IMR-90 (cell line): Measurements from ENCODE around the gene CDCA7. TPM values are rescaled to one million over a fixed set of nuclear protein-coding genes. Genes with fewer than 3 reads are reported as not detected.

Experiments
- ATAC-seq: fragments of 200-7000 bp; cut with Tn5 transposase; 2 replicates; pipeline ENCODE4 v1.9.1; 2020; ENCODE audit warnings: low read depth, mild to moderate bottlenecking, moderate library complexity
- BruUV-seq: library from RNA; stranded (reverse); fragments of 400-500 nt; replicated peaks from 2 replicates; lab custom pipeline; 2021; lab: Mats Ljungman, UMichigan
- CTCF ChIA-PET: fragments of 300-600 bp; formaldehyde crosslinking; extraction: SDS; loops from one replicate; lab custom pipeline; 2021; ENCODE audit warnings: antibody characterized with exemption; lab: Yijun Ruan, JAX
- POLR2A ChIA-PET: fragments of 300-600 bp; sonication (Branson Sonifier 250); formaldehyde crosslinking; loops from one replicate; lab custom pipeline; 2022; ENCODE audit warnings: antibody characterized with exemption; ENCODE audit not compliant: unreplicated experiment; lab: Charles Lee
- DNase-seq: peaks from one replicate; pipeline ENCODE4 v3.0.0; 2013
- H2AFZ ChIP-seq: replicated peaks from 2 replicates; pipeline ENCODE3; 2013; ENCODE audit warnings: low read length, mild to moderate bottlenecking; ENCODE audit not compliant: poor library complexity
- H2AK5ac ChIP-seq: 2 replicates; pipeline ENCODE4 v1.6.1; 2013; ENCODE audit warnings: low read depth, low read length, inconsistent platforms
- H2AK9ac ChIP-seq: replicated peaks from 2 replicates; pipeline ENCODE3; 2013; ENCODE audit warnings: mild to moderate bottlenecking, low read depth, low read length, moderate library complexity; ENCODE audit not compliant: poor library complexity
- H2BK120ac ChIP-seq: 2 replicates; pipeline ENCODE4 v1.6.1; 2013; ENCODE audit warnings: low read depth, low read length, inconsistent platforms
- H2BK15ac ChIP-seq: 3 replicates; pipeline ENCODE4 v1.6.1; 2013; ENCODE audit warnings: low read depth, low read length, inconsistent platforms
- H2BK20ac ChIP-seq: 2 replicates; pipeline ENCODE4 v1.6.1; 2013; ENCODE audit warnings: low read depth, mild to moderate bottlenecking, inconsistent platforms, low read length, moderate library complexity
- H2BK5ac ChIP-seq: 2 replicates; pipeline ENCODE4 v1.6.1; 2013; ENCODE audit warnings: mild to moderate bottlenecking, low read depth, low read length, inconsistent platforms; ENCODE audit not compliant: poor library complexity, severe bottlenecking
- H3K14ac ChIP-seq: replicated peaks from 2 replicates; pipeline ENCODE4 v1.6.1; 2013; ENCODE audit warnings: low read depth, low read length, inconsistent platforms
- H3K18ac ChIP-seq: 2 replicates; pipeline ENCODE4 v1.6.1; 2013; ENCODE audit warnings: low read depth, low read length, control low read depth
- H3K23ac ChIP-seq: 2 replicates; pipeline ENCODE4 v1.6.1; 2013; ENCODE audit warnings: low read depth, low read length, inconsistent platforms
- H3K27ac ChIP-seq: 2 replicates; pipeline ENCODE4 v1.5.1; 2013; ENCODE audit warnings: mild to moderate bottlenecking, control low read depth, low read length; ENCODE audit not compliant: insufficient read depth
- H3K27me3 ChIP-seq: 2 replicates; pipeline ENCODE4 v1.6.1; 2013; ENCODE audit warnings: low read length; ENCODE audit not compliant: control insufficient read depth, insufficient read depth
- H3K36me3 ChIP-seq: 2 replicates; pipeline ENCODE4 v1.6.1; 2013; ENCODE audit warnings: low read length, mixed read lengths; ENCODE audit not compliant: control insufficient read depth, insufficient read depth
- H3K4ac ChIP-seq: 2 replicates; pipeline ENCODE4 v1.6.1; 2013; ENCODE audit warnings: low read depth, low read length, inconsistent platforms
- H3K4me1 ChIP-seq: 2 replicates; pipeline ENCODE4 v1.6.1; 2013; ENCODE audit warnings: low read length, mixed read lengths; ENCODE audit not compliant: control insufficient read depth, insufficient read depth
- H3K4me2 ChIP-seq: 2 replicates; pipeline ENCODE4 v1.6.1; 2013; ENCODE audit warnings: low read depth, mild to moderate bottlenecking, control low read depth, low read length, moderate library complexity
- H3K4me3 ChIP-seq: 2 replicates; pipeline ENCODE4 v1.5.1; 2013; ENCODE audit warnings: low read depth, mild to moderate bottlenecking, control low read depth, low read length, moderate library complexity; ENCODE audit not compliant: insufficient read depth
- H3K56ac ChIP-seq: 2 replicates; pipeline ENCODE4 v1.6.1; 2013; ENCODE audit warnings: low read length, inconsistent platforms; ENCODE audit not compliant: insufficient read depth; ENCODE audit errors: extremely low read depth
- H3K79me1 ChIP-seq, 2 experiments: 2 replicates each; pipeline ENCODE4 v1.6.1; 2013; ENCODE audit warnings: low read length in 2 of 2, inconsistent platforms in 1 of 2, low read depth in 1 of 2
- H3K9ac ChIP-seq: 2 replicates; pipeline ENCODE4 v1.6.1; 2013; ENCODE audit warnings: low read depth, low read length, control low read depth
- H3K9me1 ChIP-seq: 2 replicates; pipeline ENCODE4 v1.6.1; 2013; ENCODE audit warnings: low read length, inconsistent platforms; ENCODE audit not compliant: insufficient read depth
- H3K9me3 ChIP-seq: 2 replicates; pipeline ENCODE4 v1.6.1; 2013; ENCODE audit warnings: low read length; ENCODE audit not compliant: control insufficient read depth, insufficient read depth
- H4K20me1 ChIP-seq: 2 replicates; pipeline ENCODE4 v1.6.1; 2013; ENCODE audit warnings: low read length, inconsistent platforms; ENCODE audit not compliant: insufficient read depth
- H4K5ac ChIP-seq: 2 replicates; pipeline ENCODE4 v1.6.1; 2013; ENCODE audit warnings: mild to moderate bottlenecking, low read depth, low read length, control low read depth
- H4K8ac ChIP-seq, 2 experiments: 2 replicates each; pipeline ENCODE4 v1.6.1; 2013; ENCODE audit warnings: low read depth in 2 of 2, low read length in 2 of 2, control low read depth in 1 of 2, inconsistent platforms in 1 of 2
- H4K91ac ChIP-seq: 2 replicates; pipeline ENCODE4 v1.6.1; 2013; ENCODE audit warnings: low read depth, low read length, inconsistent platforms; ENCODE audit not compliant: insufficient read depth
- MAFK ChIP-seq: IDR thresholded peaks from 2 replicates; pipeline ENCODE4 v1.6.1; 2012; ENCODE audit warnings: low read depth, low read length, improper control_type of control experiment
- POLR2A ChIP-seq: IDR thresholded peaks from 2 replicates; pipeline ENCODE4 v1.6.1; 2012; ENCODE audit warnings: mild to moderate bottlenecking, low read depth, low read length
- RCOR1 ChIP-seq: IDR thresholded peaks from 2 replicates; pipeline ENCODE4 v1.6.1; 2012; ENCODE audit warnings: mild to moderate bottlenecking, low read length, improper control_type of control experiment; ENCODE audit not compliant: insufficient replicate concordance
- RFX5 ChIP-seq: IDR thresholded peaks from 2 replicates; pipeline ENCODE4 v1.8.0; 2012; ENCODE audit warnings: low read depth, mild to moderate bottlenecking, low read length, moderate library complexity
- WGBS, 2 experiments: methylation state at CpG; one replicate each; pipeline versions ENCODE4 v1.1.5 to v1.1.7; 2013; ENCODE audit warnings: missing lambda C conversion rate in 2 of 2; ENCODE audit not compliant: insufficient read length in 1 of 2; ENCODE audit errors: extremely low coverage in 2 of 2; 5-methylcytosine and 5-hydroxymethylcytosine counted together
- dilution Hi-C: fragments of 300-500 bp; cut with HindIII; formaldehyde crosslinking; loops from one replicate; pipeline ENCODE4 v1.14.3; 2018; ENCODE audit warnings: low sequenced_read_pairs; ENCODE audit not compliant: unreplicated experiment
- in situ Hi-C: fragments of 300-500 bp; cut with MboI; formaldehyde crosslinking; loops from 3 replicates; pipeline ENCODE4 v1.14.3; 2019; ENCODE audit warnings: low sequenced_read_pairs, inconsistent platforms, mixed read lengths
- intact Hi-C: fragments of 100-400 bp; cut with micrococcal nuclease; formaldehyde crosslinking; loops from 2 replicates; pipeline ENCODE4 v1.10.0; 2022
- polyA plus RNA-seq, 3 experiments: library from polyadenylated mRNA; depleted of rRNA; stranded (reverse); fragments of >200 nt; gene quantifications; 2 replicates each; pipeline ENCODE4 v1.2.3, GENCODE V29; 2012; ENCODE audit warnings: low replicate concordance in 1 of 3
- total RNA-seq: library from RNA; depleted of rRNA; stranded (reverse); fragments of >200 nt; gene quantifications from 2 replicates; pipeline ENCODE4 v1.2.3, GENCODE V29; 2012

CDCA7 gene
- total and polyA plus RNA-seq, 2 of the 4 experiments (the other 2 are of a cell fraction): 12.0 to 18.7 TPM

DNA sequence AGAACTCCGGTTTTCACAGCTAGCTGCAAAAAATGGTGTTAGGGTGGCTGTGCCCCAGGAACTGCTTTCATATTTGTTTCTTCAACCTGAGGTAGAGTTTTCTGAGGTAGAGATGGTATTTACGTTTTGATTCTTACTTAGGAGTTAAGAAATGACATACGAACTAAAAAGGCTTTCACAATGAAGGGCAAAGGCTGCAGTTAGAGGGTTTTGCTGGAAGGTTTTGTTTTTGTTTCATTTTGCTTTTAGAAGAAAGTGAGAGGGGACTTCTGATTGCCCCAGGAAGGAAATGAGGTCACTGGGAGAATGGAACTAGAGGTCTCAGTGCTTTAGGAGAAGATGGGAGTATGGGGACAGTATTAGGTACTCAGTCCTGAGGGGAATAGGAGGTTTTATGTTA is 15.5 kb downstream of the CDCA7 start:
- Histone ChIP-seq H3K4me3 (no peak overlapping the region), H3K9ac (no peak overlapping the region), H3K18ac (no peak overlapping the region), H3K4me1 (peaks cover 2% of the 10 kb centered on the region), H2BK120ac (no peak overlapping the region), H2BK20ac (no peak overlapping the region), H3K56ac (no peak overlapping the region), H3K9me1 (peaks cover 3% of the 10 kb centered on the region; the same call in 1 of the 2 replicates), H2BK15ac (no peak overlapping the region), H3K9me3 (no peaks in the 10 kb centered on the region), H3K79me1 (no peaks in the 10 kb centered on the region), H4K8ac (no peak overlapping the region), H3K36me3 (peaks cover 4% of the 10 kb centered on the region), H2BK5ac (no peak overlapping the region), H2AK9ac (no peak overlapping the region), H4K5ac (peak overlapping the region; percentile 18; the same call in 1 of the 2 replicates), H3K4me2 (peak overlapping the region; percentile 13; the same call in 1 of the 2 replicates), H4K20me1 (no peaks in the 10 kb centered on the region), H2AK5ac (no peak overlapping the region), H4K91ac (no peak overlapping the region), H3K4ac (no peak overlapping the region), H3K14ac (no peak overlapping the region), H3K27ac (no peak overlapping the region), H2AFZ (no peak overlapping the region), H3K27me3 (no peaks in the 10 kb centered on the region), H3K23ac (no peak overlapping the region)
- TF ChIP-seq RCOR1: no peak
- no peak for TF ChIP-seq MAFK
- no peak for TF ChIP-seq POLR2A
- TF ChIP-seq RFX5: no peak
- WGBS, 2 experiments: 100% methylated on average over 1 of the region's 3 CpGs; no CpG with 5 or more reads in 1 of the 2 experiments
- DNase-seq (no peak), ATAC-seq (no peak)
- CTCF ChIA-PET: interaction anchor here (0.6 kb wide), 1 partner anchor 557 kb away, joined by 3 read pairs; no protein-coding TSS in a partner anchor
- POLR2A ChIA-PET: no interaction called here
- in situ Hi-C loops: loop anchor here (25.0 kb wide), 1 partner anchor 333 kb away; no protein-coding TSS in a partner anchor
- no TSS peak for BruUV-seq
- dilution Hi-C loops: no loop called here
- intact Hi-C loops: no loop called here
